Coronary artery (tissue), 2 donors: ENCODE results near the gene SERPINE2.
A peak's percentile ranks its signal among the peaks of the same experiment; 100 is the strongest.

ENCODE experiments used
- DNase-seq: peaks from one replicate; pipeline ENCODE4 v3.0.0-alpha.2; 2017; ENCODE audit warnings: low spot score
- H3K27ac ChIP-seq, 2 donors: fragments of 200-600 bp; sonication (generic); one replicate each; pipeline ENCODE4 v1.5.1; 2016 to 2019
- H3K4me3 ChIP-seq: fragments of 200-600 bp; sonication (generic); 2 replicates; pipeline ENCODE4 v1.5.1; 2016; ENCODE audit warnings: mild to moderate bottlenecking, moderate library complexity
- CTCF ChIP-seq: fragments of 200-600 bp; sonication (generic); IDR thresholded peaks from one replicate; pipeline ENCODE4 v1.5.1; 2019; ENCODE audit warnings: antibody characterized with exemption

Gene SERPINE2

DNA sequence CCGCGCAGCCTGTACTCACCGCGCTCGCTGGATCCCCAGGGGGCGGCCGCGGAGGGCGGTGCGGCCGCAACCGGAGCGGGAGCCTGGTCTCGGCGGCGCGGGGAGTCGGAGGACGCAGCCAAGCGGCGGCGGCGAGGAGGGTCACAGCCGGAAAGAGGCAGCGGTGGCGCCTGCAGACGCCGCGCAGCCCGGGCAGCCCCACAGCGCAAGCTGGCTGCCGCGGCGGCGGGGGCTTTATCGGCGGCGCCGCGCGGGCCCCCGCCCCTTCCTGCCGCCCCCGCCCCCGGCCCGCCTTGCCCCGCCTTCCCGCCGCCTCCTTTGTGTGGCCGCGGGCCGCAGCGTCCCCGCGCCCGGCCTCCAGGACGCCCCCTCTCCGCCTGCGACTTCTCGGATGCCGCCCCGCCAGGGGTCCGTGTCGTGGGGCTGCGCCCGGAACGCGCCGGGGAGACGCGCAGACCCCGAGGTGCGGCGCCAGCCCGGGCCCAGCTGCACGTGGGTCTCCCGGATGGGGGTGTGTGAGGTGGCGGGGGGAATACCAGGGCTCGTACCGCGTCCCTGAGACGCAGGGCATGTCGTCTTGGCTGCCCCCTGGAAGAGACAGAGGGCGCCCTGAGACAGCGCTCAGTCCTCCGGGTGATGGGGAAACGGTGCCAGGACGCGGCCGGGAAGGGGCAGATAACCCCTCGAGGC lies at the start of gene SERPINE2:
SERPINE2 (minus strand) TSS at position 207 of the 690 bp plus-strand sequence. CDS start 37,386 bp downstream, outside the sequence.
- Histone ChIP-seq H3K4me3 (peak within 1 kb of the TSS; percentile 85), H3K27ac (peak within 1 kb of the TSS in 1 of 2 donors; percentile 47)
- DNase-seq: no peak
- no peak for TF ChIP-seq CTCF

- TF ChIP-seq CTCF: no peak
- DNase-seq: no peak
- Histone ChIP-seq H3K27ac (peak overlapping the region in 1 of 2 donors; percentile 54), H3K4me3 (no peak overlapping the region)
These were observed 47.3 kb upstream of the SERPINE2 start for GRCh38 chr2:224086226-224086914.

DNA sequence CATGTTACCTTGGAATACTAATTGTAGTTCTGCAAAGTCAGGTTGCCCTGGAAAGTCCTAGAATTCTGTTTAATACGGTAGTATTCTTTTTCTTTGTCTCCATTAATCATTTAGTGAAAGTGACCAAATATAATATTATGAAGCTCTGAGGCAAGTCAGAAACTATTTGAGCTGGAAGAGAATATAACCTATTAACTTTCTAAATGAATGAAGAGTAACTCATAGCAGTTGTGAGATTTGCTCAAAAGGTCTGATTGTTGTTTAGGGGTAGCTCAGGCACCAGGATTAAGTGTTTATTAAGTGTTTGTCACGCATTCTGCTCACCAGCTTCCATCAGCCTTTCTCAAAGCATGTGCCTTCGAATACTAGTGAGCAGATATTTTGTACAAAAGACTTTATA lies 46.7 kb upstream of the SERPINE2 start:
- peak overlapping the region in 1 of 2 donors; percentile 51 for H3K27ac ChIP-seq
- DNase-seq: no peak
- TF ChIP-seq CTCF: no peak

DNA sequence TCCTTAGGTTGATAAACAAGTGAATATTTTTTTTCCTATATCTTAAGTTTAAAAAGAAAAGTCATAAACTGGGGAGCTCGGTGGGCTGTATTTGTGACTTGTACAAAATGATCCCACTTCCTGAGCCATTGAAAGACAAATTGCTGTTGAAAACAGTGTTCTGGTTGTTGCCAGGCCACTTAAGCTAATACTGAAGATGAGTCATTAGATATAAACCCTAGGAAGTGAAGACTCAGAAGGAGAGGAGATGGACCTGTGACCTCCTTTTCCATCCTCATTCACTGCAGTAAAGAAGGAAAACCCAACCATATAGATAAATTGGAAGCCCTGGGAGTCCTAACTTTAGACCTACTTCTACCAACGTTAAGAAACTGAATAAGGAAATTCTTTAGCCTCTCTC lies 46.2 kb upstream of the SERPINE2 start:
- DNase-seq: no peak
- no peak overlapping the region for H3K4me3 ChIP-seq
- no peak for TF ChIP-seq CTCF
- H3K27ac ChIP-seq: no peak overlapping the region

More for the DNA sequence above, 46.7 kb upstream of the SERPINE2 start:
- no peak overlapping the region for H3K4me3 ChIP-seq

- TF ChIP-seq CTCF: no peak
- Histone ChIP-seq H3K4me3 (no peak overlapping the region), H3K27ac (peak overlapping the region in 1 of 2 donors; percentile 45)
- no peak for DNase-seq
These were observed 45.3 kb upstream of the SERPINE2 start for GRCh38 chr2:224084266-224084892.

- H3K27ac ChIP-seq: no peak overlapping the region
- TF ChIP-seq CTCF: no peak
- DNase-seq: no peak
- H3K4me3 ChIP-seq: no peak overlapping the region
These were observed 44.6 kb upstream of the SERPINE2 start for GRCh38 chr2:224083638-224084037.
